ENCODE data around the gene CSF1R.

DNA sequence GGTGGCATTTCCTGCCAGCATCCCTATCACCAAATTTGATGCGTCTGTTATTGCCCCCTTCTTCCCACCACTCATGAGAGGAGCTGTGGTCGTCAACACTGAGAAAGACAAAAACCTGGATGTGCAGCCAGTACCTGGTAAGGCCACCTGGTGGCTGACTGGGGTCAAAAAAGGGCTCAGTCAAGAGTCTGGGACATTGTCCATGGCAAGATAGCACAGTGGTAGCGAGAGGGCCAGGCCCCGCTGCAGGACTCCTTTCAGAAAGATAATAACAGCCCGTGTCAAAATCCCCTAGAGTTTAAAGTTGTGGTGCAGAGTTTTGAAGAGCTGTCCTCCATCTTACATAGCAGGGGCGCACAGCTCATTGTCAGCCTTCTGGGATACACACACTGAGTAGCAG, 40.8 kb downstream of the CSF1R start:
- no peak for TF ChIP-seq POLR2A (IDR thresholded peaks at IDR 0.05)
- no peak for TF ChIP-seq CTCF (IDR thresholded peaks at IDR 0.05)
- no peak for TF ChIP-seq POLR2AphosphoS5 (IDR thresholded peaks at IDR 0.05)

Data from breast epithelium (tissue), 3 donors.